A549 (cell line): Measurements from ENCODE around the gene SUB1. TPM values are rescaled to one million over a fixed set of nuclear protein-coding genes. Genes with fewer than 3 reads are reported as not detected.
A peak's percentile ranks its signal among the peaks of the same experiment; 100 is the strongest.

Experiments used
- ATAC-seq, 2 experiments: fragments of 200-7000 bp in 1 of 2; fragments of >200 bp in 1 of 2; cut with Nextera tagmentation in 1 of 2; cut with Tn5 transposase in 1 of 2; 3 replicates each; pipeline versions ENCODE4 v1.8.0 to v1.9.1; 2018 to 2020; ENCODE audit warnings: mild to moderate bottlenecking in 1 of 2, moderate library complexity in 1 of 2
- CTCF ChIA-PET: fragments of 300-600 bp; sonication (Branson Sonifier 250); formaldehyde crosslinking; extraction: SDS; loops from one replicate; lab custom pipeline; 2021; ENCODE audit warnings: antibody characterized with exemption, inconsistent platforms; lab: Yijun Ruan, JAX
- POLR2A ChIA-PET: fragments of 350-600 bp; formaldehyde crosslinking; extraction: SDS; loops from one replicate; lab custom pipeline; 2021; ENCODE audit warnings: antibody characterized with exemption, inconsistent platforms; lab: Yijun Ruan, JAX
- DNase-seq, 2 experiments: peaks; one replicate each; pipeline versions ENCODE4 v3.0.0 to v3.0.0-alpha.2; 2011 to 2016; ENCODE audit warnings: low read depth in 1 of 2, low spot score in 1 of 2
- FAIRE-seq: peaks from 2 replicates; lab custom pipeline; 2011; peaks lifted over from hg19 to GRCh38; lab: Jason Lieb, UNC
- H3K27ac ChIP-seq, 2 experiments: fragments of >200 bp; sonication (Bioruptor Twin); formaldehyde crosslinking; 3 replicates each; pipeline ENCODE4 v1.5.1; 2016 to 2017
- H3K4me1 ChIP-seq: fragments of >200 bp; sonication (Bioruptor Twin); formaldehyde crosslinking; 3 replicates; pipeline ENCODE4 v1.6.1; 2016
- H3K4me2 ChIP-seq: fragments of >200 bp; sonication (Bioruptor Twin); formaldehyde crosslinking; 3 replicates; pipeline ENCODE4 v1.6.1; 2016
- H3K4me3 ChIP-seq: fragments of >200 bp; sonication (Bioruptor Twin); formaldehyde crosslinking; 3 replicates; pipeline ENCODE4 v1.5.1; 2016
- H3K9me3 ChIP-seq: fragments of >200 bp; sonication (Bioruptor Twin); formaldehyde crosslinking; 3 replicates; pipeline ENCODE4 v1.6.1; 2016
- ATOH8 ChIP-seq: fragments of 250-450 bp; sonication (Bioruptor Pico); IDR thresholded peaks from 2 replicates; pipeline ENCODE4 v1.5.0; 2020; ENCODE audit warnings: low read depth, mild to moderate bottlenecking, moderate library complexity
- BCL3 ChIP-seq: fragments of >200 bp; sonication (Bioruptor Twin); formaldehyde crosslinking; IDR thresholded peaks from 3 replicates; pipeline ENCODE4 v1.6.1; 2016
- CEBPB ChIP-seq, 2 experiments: fragments of >200 bp in 1 of 2; sonication (Bioruptor Twin) in 1 of 2; formaldehyde crosslinking in 1 of 2; IDR thresholded peaks; 2 replicates each; pipeline ENCODE4 v1.6.1; 2012 to 2016
- CHD4 ChIP-seq: fragments of 200-600 bp; sonication (generic); IDR thresholded peaks from 2 replicates; pipeline ENCODE4 v1.6.1; 2016; ENCODE audit warnings: antibody characterized with exemption, mild to moderate bottlenecking, borderline replicate concordance
- CTCF ChIP-seq: fragments of >200 bp; sonication (Bioruptor Twin); formaldehyde crosslinking; IDR thresholded peaks from 3 replicates; pipeline ENCODE4 v1.5.1; 2016
- ELK1 ChIP-seq: fragments of 150-350 bp; IDR thresholded peaks from 2 replicates; pipeline ENCODE4 v1.6.1; 2014; ENCODE audit warnings: low read depth, mild to moderate bottlenecking, low read length
- FOSB ChIP-seq: fragments of 250-450 bp; sonication (Bioruptor Pico); IDR thresholded peaks from 2 replicates; pipeline ENCODE4 v1.5.0; 2020; ENCODE audit warnings: mild to moderate bottlenecking, moderate library complexity
- FOSL2 ChIP-seq, 2 experiments: fragments of 450-650 bp in 1 of 2; fragments of >200 bp in 1 of 2; sonication (Bioruptor Twin) in 1 of 2; formaldehyde crosslinking; IDR thresholded peaks; 2 replicates each; pipeline versions ENCODE4 v1.5.0 to v1.6.1; 2016 to 2020; ENCODE audit warnings: mild to moderate bottlenecking in 1 of 2, moderate library complexity in 1 of 2
- GATA3 ChIP-seq: IDR thresholded peaks from 2 replicates; pipeline ENCODE4 v1.6.1; 2012; ENCODE audit warnings: borderline replicate concordance
- HDAC2 ChIP-seq: fragments of 200-600 bp; sonication (generic); IDR thresholded peaks from 2 replicates; pipeline ENCODE4 v1.6.1; 2016
- HEYL ChIP-seq: fragments of 250-450 bp; sonication (Bioruptor Pico); IDR thresholded peaks from 2 replicates; pipeline ENCODE4 v1.8.0; 2021; ENCODE audit warnings: mild to moderate bottlenecking, moderate library complexity
- MAFK ChIP-seq: fragments of 450-650 bp; IDR thresholded peaks from 2 replicates; pipeline ENCODE4 v1.6.1; 2014; ENCODE audit not compliant: partially characterized antibody
- NFE2L2 ChIP-seq: fragments of 150-350 bp; conservative IDR thresholded peaks from 2 replicates; pipeline ENCODE4 v1.6.1; 2014; ENCODE audit warnings: low read length
- RAD21 ChIP-seq, 2 experiments: fragments of >200 bp in 1 of 2; sonication (Bioruptor Twin) in 1 of 2; formaldehyde crosslinking in 1 of 2; IDR thresholded peaks in 1 of 2; conservative IDR thresholded peaks in 1 of 2; 2 replicates in 1 of 2; 3 replicates in 1 of 2; pipeline ENCODE4 v1.6.1; 2012 to 2018; ENCODE audit warnings: inconsistent platforms in 1 of 2
- SMC3 ChIP-seq: fragments of >200 bp; sonication (Bioruptor Twin); formaldehyde crosslinking; IDR thresholded peaks from 3 replicates; pipeline ENCODE4 v1.6.1; 2018; ENCODE audit warnings: inconsistent platforms
- SREBF2 ChIP-seq: fragments of 450-650 bp; IDR thresholded peaks from 2 replicates; pipeline ENCODE4 v1.6.1; 2014; ENCODE audit warnings: mild to moderate bottlenecking, moderate library complexity
- TFCP2L1 ChIP-seq: fragments of 250-450 bp; sonication (Bioruptor Pico); IDR thresholded peaks from 2 replicates; pipeline ENCODE4 v1.5.0; 2021; ENCODE audit warnings: mild to moderate bottlenecking
- ZC3H11A ChIP-seq: fragments of 450-650 bp; IDR thresholded peaks from 2 replicates; pipeline ENCODE4 v1.6.1; 2014; ENCODE audit warnings: antibody characterized with exemption, mild to moderate bottlenecking
- ZNF302 ChIP-seq: fragments of 250-450 bp; sonication (Bioruptor Pico); IDR thresholded peaks from 2 replicates; pipeline ENCODE4 v1.9.0; 2021; ENCODE audit warnings: inconsistent platforms, mild to moderate bottlenecking, moderate library complexity
- ZSCAN20 ChIP-seq: fragments of 250-450 bp; sonication (Bioruptor Pico); IDR thresholded peaks from 2 replicates; pipeline ENCODE4 v1.8.0; 2022; ENCODE audit warnings: mild to moderate bottlenecking, moderate library complexity
- WGBS: methylation state at CpG from one replicate; pipeline ENCODE4 v1.1.6; 2017; ENCODE audit errors: missing lambda C conversion rate; 5-methylcytosine and 5-hydroxymethylcytosine counted together
- polyA plus RNA-seq, 4 experiments: library from polyadenylated mRNA; depleted of rRNA in 3 of 4; stranded (reverse); fragments of >200 nt; fragmentation: RNase III in 1 of 4; extraction: RNeasy Plus Mini Kit Qiagen cat#74134 plus additional on column Dnase treatment in 1 of 4; gene quantifications; 2 replicates in 3 of 4; 3 replicates in 1 of 4; pipeline ENCODE4 v1.2.3, GENCODE V29; 2011 to 2017

The SUB1 gene
- polyA plus RNA-seq, 2 of the 4 experiments (the other 2 are of a cell fraction) = 190 to 450 TPM

GRCh38 chr5:32628049-32628844, 42.9 kb downstream of the SUB1 start:
- peak; percentile 40 to 44; a peak in 3 of 6 replicates for ATAC-seq
- CTCF ChIA-PET = interaction anchor here (0.6 to 3.2 kb wide), 7 partner anchors 9 to 672 kb away, joined by 3 to 11 read pairs (median 4); no protein-coding TSS in a partner anchor
- H3K4me3 ChIP-seq = no peak overlapping the region
- no peak overlapping the region for H3K4me2 ChIP-seq
- no peaks in the 10 kb centered on the region for H3K9me3 ChIP-seq
- H3K27ac ChIP-seq = no peak overlapping the region
- TF ChIP-seq ZC3H11A = no peak
- TF ChIP-seq RAD21 (conservative IDR thresholded peaks at IDR 0.05 in 1 of 2, IDR thresholded peaks at IDR 0.05 in 1 of 2) = peak; percentile 31 to 46; a peak in 3 of 5 replicates
- TF ChIP-seq ELK1 = no peak
- TF ChIP-seq CTCF = 0 out of 3 replicates have a peak, but pooled peaks have one; percentile 13
- no peak for TF ChIP-seq SREBF2
- TF ChIP-seq CHD4 = no peak
- peak; percentile 31; the same call in 2 of the 3 replicates for TF ChIP-seq SMC3
- TF ChIP-seq, all 56 proteins: peak for 3
- peak in 1 of 2 experiments; percentile 36 for DNase-seq
- FAIRE-seq = no peak
- H3K4me1 ChIP-seq = 0 out of 3 replicates have a peak, but pooled peaks cover 2% of the 10 kb centered on the region
- POLR2A ChIA-PET = no interaction called here
- WGBS = 65% methylated on average over 8 of the region's 8 CpGs

GRCh38 chr5:32630867-32631491, 45.6 kb downstream of the SUB1 start:
- no peaks in the 10 kb centered on the region for H3K9me3 ChIP-seq
- CTCF ChIA-PET = interaction anchor here (1.0 to 2.3 kb wide), 8 partner anchors 9 to 792 kb away, joined by 3 to 6 read pairs (median 4); no protein-coding TSS in a partner anchor

More at GRCh38 chr5:32630867-32631491, 45.6 kb downstream of the SUB1 start:
- ATAC-seq = no peak
- TF ChIP-seq MAFK (no peak), GATA3 (no peak), ZSCAN20 (no peak), NFE2L2 (no peak), CEBPB (IDR thresholded peaks at IDR 0.05) (no peak), ZNF302 (CRISPR knock-in tag) (no peak), CTCF (no peak), FOSB (CRISPR knock-in tag) (no peak), BCL3 (no peak), TFCP2L1 (CRISPR knock-in tag) (no peak), HEYL (no peak), HDAC2 (no peak), ATOH8 (no peak), FOSL2 (IDR thresholded peaks at IDR 0.05) (no peak), FOSL2 (CRISPR knock-in tag; IDR thresholded peaks at IDR 0.05) (no peak)
- TF ChIP-seq, all 56 proteins: peak for 0
- POLR2A ChIA-PET = interaction anchor here (1.0 kb wide), 1 partner anchor 9 kb away, joined by 4 read pairs; no protein-coding TSS in a partner anchor
- Histone ChIP-seq H3K4me2 (no peak overlapping the region), H3K27ac (no peak overlapping the region), H3K4me3 (no peak overlapping the region), H3K4me1 (0 out of 3 replicates have a peak, but pooled peaks cover 2% of the 10 kb centered on the region)
- FAIRE-seq (no peak), DNase-seq (no peak)
- WGBS = 67% methylated on average over 5 of the region's 5 CpGs
